ENCODE measurements around the gene MKS1.

MKS1 gene

DNA sequence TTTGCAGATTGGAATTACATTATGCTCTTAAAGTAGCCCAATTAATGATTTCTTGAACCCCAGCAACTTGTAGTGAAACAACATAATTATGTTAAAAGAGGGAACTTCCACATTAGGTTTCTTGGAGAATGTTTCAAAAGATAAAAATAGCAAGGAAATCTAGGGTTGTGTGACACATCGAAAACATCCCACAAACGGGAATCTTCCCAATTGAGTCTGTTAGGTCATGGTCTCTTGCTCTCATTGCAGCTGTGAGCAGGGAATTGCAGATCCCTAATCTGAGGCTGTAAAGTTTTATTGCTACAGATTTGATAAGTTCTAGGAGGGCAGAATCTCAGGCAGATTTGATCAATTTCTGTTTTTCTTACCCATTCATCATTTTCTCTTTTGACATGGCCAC lies 12.6 kb upstream of the MKS1 start:
- Histone ChIP-seq H3F3A (ENCODE audit: insufficient read depth, low read length) (no peaks in the 10 kb centered on the region), H4K20me1 (ENCODE audit: insufficient read depth, low read length) (no peaks in the 10 kb centered on the region), H3K9ac (ENCODE audit: low read length) (no peak overlapping the region), H2AFZ (ENCODE audit: low read length) (no peak overlapping the region), H3K36me3 (ENCODE audit: insufficient read depth, low read length) (no peaks in the 10 kb centered on the region), H3K27ac (ENCODE audit: low read depth, low read length, poor library complexity, severe bottlenecking) (no peak overlapping the region), H3K4me1 (ENCODE audit: insufficient read depth, low read length, severe bottlenecking) (peaks cover 9% of the 10 kb centered on the region), H3K4me3 (ENCODE audit: low read depth, low read length, poor library complexity, severe bottlenecking) (no peak overlapping the region), H3K9me2 (ENCODE audit: low read depth, low read length) (no peaks in the 10 kb centered on the region), H3K27me3 (ENCODE audit: insufficient read depth, low read length) (0 out of 2 replicates have a peak, but pooled peaks cover 6% of the 10 kb centered on the region), H3K9me3 (ENCODE audit: low read length) (no peaks in the 10 kb centered on the region), H3K79me2 (ENCODE audit: insufficient read depth, low read length) (no peaks in the 10 kb centered on the region), H3K4me2 (ENCODE audit: low read length) (no peak overlapping the region)
- no peak for TF ChIP-seq EZH2 (IDR thresholded peaks at IDR 0.05; ENCODE audit: borderline replicate concordance, low read length)
- TF ChIP-seq, protein P1, sequence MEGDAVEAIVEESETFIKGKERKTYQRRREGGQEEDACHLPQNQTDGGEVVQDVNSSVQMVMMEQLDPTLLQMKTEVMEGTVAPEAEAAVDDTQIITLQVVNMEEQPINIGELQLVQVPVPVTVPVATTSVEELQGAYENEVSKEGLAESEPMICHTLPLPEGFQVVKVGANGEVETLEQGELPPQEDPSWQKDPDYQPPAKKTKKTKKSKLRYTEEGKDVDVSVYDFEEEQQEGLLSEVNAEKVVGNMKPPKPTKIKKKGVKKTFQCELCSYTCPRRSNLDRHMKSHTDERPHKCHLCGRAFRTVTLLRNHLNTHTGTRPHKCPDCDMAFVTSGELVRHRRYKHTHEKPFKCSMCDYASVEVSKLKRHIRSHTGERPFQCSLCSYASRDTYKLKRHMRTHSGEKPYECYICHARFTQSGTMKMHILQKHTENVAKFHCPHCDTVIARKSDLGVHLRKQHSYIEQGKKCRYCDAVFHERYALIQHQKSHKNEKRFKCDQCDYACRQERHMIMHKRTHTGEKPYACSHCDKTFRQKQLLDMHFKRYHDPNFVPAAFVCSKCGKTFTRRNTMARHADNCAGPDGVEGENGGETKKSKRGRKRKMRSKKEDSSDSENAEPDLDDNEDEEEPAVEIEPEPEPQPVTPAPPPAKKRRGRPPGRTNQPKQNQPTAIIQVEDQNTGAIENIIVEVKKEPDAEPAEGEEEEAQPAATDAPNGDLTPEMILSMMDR (IDR thresholded peaks at IDR 0.05; ENCODE audit: low read length), result no peak

DNA sequence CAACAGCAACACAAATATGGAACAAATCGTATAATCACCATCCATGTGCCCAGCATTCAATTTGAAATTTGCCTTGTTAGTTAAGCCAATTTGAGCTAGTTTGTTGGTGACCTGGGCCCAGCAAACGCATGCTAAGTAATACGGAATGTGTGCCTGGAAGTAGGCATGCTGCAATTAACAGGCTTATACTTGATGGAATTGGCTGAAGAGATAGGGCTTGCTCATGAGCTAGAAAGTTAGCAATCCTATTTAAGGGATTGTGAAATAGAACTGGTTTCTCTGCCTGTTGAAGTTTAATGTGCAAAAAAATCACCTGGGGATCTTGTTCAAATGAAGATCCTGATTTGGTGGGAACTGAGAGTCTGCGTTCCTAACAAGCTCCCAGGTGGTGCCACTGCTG lies 10.8 kb upstream of the MKS1 start:
- Histone ChIP-seq H2AFZ (ENCODE audit: low read length) (no peak overlapping the region), H3K27ac (ENCODE audit: low read depth, low read length, poor library complexity, severe bottlenecking) (no peak overlapping the region), H3F3A (ENCODE audit: insufficient read depth, low read length) (no peaks in the 10 kb centered on the region), H3K9me2 (ENCODE audit: low read depth, low read length) (no peaks in the 10 kb centered on the region), H3K9me3 (ENCODE audit: low read length) (no peaks in the 10 kb centered on the region), H3K79me2 (ENCODE audit: insufficient read depth, low read length) (no peaks in the 10 kb centered on the region), H4K20me1 (ENCODE audit: insufficient read depth, low read length) (no peaks in the 10 kb centered on the region), H3K36me3 (ENCODE audit: insufficient read depth, low read length) (no peaks in the 10 kb centered on the region), H3K4me2 (ENCODE audit: low read length) (no peak overlapping the region), H3K4me1 (ENCODE audit: insufficient read depth, low read length, severe bottlenecking) (peaks cover 9% of the 10 kb centered on the region), H3K27me3 (ENCODE audit: insufficient read depth, low read length) (0 out of 2 replicates have a peak, but pooled peaks cover 6% of the 10 kb centered on the region), H3K4me3 (ENCODE audit: low read depth, low read length, poor library complexity, severe bottlenecking) (no peak overlapping the region), H3K9ac (ENCODE audit: low read length) (no peak overlapping the region)
- TF ChIP-seq, protein P1 (IDR thresholded peaks at IDR 0.05; ENCODE audit: low read length), result no peak
- TF ChIP-seq EZH2 (IDR thresholded peaks at IDR 0.05; ENCODE audit: borderline replicate concordance, low read length), result no peak

DNA sequence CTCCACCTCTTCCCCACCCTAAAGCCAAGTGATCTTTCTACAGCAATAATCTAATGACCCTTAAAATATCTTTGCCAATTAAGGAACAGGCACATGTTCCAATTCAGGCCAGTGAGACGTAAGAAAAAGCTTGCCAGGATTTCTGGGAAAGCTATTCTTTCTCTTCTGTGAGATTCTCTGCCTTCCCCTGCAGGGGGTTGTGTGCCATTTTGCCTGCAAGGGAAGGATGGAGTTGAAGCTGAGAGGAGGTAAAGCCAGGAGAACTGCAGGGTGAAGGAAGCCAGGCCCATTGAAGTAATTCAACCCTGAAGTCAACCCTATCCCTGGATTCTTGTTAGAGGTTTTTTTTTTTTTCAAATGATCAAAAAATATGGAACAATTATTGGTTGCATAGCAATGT lies 10.3 kb upstream of the MKS1 start:
- 0 out of 2 replicates have a peak, but pooled peaks cover 6% of the 10 kb centered on the region for H3K27me3 ChIP-seq (ENCODE audit: insufficient read depth, low read length)

More for the DNA sequence above, 10.3 kb upstream of the MKS1 start:
- Histone ChIP-seq H3F3A (ENCODE audit: insufficient read depth, low read length) (no peaks in the 10 kb centered on the region), H3K4me2 (ENCODE audit: low read length) (no peak overlapping the region), H3K79me2 (ENCODE audit: insufficient read depth, low read length) (no peaks in the 10 kb centered on the region), H3K36me3 (ENCODE audit: insufficient read depth, low read length) (no peaks in the 10 kb centered on the region), H3K9ac (ENCODE audit: low read length) (no peak overlapping the region), H3K27ac (ENCODE audit: low read depth, low read length, poor library complexity, severe bottlenecking) (no peak overlapping the region), H3K9me3 (ENCODE audit: low read length) (no peaks in the 10 kb centered on the region), H4K20me1 (ENCODE audit: insufficient read depth, low read length) (no peaks in the 10 kb centered on the region), H2AFZ (ENCODE audit: low read length) (no peak overlapping the region), H3K4me1 (ENCODE audit: insufficient read depth, low read length, severe bottlenecking) (peaks cover 9% of the 10 kb centered on the region), H3K4me3 (ENCODE audit: low read depth, low read length, poor library complexity, severe bottlenecking) (no peak overlapping the region), H3K9me2 (ENCODE audit: low read depth, low read length) (no peaks in the 10 kb centered on the region)
- no peak for TF ChIP-seq EZH2 (IDR thresholded peaks at IDR 0.05; ENCODE audit: borderline replicate concordance, low read length)
- TF ChIP-seq, protein P1 (IDR thresholded peaks at IDR 0.05; ENCODE audit: low read length), result no peak
